ENCODE data around the gene MFNG.

Gene MFNG

DNA sequence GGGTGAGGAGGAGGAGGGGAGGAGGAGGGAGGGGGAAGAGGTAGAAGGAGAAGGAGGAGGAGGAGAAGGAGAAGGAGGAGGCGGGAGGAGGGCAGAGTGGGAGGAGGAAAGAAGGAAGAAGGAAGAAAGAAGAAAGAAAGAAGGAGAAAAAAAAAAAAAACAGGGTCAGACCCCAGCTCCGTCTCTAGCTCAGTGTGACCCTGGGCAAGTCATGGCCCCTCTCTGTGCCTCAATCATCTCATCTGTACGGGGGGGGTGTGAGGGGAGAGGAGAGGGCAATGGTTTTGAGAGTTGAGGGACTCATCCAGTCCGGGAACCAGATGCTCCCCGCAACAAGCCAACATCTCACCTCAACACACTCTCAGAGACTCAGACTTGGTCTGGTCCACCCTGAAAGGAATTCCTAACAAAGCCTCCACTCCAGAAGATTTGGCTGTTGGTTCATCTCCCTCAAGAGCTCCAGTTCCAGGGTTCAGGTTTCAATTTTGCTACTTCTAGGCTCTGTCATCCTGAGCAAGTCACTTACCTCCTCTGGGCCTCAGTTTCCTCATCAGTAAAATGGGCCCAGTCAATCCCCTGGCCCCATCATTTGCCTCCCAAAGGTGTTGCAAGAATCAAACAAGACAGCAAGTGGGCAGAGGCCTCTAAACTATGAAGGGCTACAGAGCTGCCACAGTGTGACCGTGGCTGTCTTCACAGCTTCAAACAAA lies 25.4 kb upstream of the MFNG start:
- DNase-seq, result no peak

DNA sequence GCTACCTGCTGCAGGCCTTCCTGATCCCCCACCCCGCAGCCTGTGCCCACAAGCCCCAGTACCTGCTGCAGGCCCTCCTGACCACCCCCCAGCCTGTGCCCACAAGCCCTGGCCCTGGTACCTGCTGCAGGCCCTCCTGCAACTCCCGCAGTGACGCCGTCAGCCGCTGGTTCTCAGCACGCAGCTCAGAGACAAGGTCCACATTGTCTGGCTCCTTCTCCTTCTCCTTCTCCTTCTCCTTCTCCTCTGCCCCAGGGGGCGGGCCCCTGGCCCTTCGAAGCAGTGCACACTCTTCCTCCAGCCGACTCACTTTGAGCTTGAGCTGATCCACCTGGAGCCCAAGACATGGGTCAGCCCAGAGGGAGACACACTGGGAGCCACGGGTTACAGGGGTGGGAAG lies 23.9 kb upstream of the MFNG start:
- DNase-seq, result no peak

DNA sequence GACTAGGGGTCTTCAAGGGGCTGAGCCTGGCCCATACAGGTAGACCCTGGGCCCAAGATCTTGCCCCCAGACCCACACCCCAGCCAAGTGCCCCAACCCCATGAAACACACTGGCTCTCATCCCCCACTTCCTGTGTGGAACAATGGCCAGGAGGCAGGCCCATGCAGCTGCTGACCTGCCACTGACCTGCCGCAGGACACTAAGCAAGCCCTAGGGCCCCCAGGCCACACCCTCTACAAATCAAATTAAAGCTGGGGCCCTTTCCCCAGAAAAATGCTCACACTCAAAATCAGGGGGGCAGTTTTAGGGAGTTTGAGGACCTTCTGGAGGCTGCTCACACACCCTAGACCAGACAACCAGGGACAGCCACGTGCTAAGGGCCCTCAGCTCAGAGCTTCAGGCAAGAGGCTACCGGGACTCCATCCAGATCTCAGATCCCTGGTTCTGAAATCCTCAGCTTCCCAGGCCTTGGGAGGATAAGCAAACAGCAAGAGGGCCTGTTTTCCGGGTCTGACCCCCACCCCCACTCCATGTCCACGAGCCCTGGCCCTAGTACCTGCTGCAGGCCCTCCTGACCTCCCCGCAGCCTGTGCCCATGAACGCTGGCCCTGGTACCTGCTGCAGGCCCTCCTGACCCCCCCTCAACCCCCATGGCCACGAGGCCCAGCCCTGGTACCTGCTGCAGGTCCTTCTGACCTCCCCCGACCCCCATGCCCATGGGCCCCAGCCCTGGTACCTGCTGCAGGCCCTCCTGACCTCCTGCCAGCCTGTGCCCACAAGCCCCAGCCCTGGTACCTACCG lies 23.1 kb upstream of the MFNG start:
- no peak for DNase-seq

DNA sequence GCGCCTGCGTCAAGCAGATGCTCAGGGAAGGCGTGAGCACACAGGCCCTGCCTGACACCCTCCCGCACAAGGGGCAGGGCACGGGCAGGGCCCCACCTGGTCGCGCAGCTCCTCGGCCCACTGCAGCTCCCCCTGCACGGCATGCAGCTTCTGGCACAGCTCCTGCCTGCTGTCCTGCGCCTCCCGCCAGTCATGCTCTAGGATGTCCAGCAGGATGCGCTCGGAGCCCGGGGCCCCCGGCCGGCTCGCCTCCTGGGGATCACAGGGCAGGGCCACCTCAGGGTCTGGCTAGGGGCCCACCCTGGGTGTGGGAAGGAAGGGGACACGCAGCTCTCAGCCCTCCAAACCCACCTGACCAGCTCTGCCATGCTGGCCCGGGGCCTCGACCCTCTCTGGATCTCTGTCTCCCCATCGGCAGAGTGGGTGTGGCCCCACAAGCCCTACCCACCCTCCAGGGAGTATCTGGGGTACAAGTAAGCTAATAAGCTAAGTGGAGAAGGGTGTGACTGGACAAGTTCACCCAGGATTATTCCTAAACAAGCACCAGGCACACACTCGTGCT lies 22.3 kb upstream of the MFNG start:
- DNase-seq, result no peak

DNA sequence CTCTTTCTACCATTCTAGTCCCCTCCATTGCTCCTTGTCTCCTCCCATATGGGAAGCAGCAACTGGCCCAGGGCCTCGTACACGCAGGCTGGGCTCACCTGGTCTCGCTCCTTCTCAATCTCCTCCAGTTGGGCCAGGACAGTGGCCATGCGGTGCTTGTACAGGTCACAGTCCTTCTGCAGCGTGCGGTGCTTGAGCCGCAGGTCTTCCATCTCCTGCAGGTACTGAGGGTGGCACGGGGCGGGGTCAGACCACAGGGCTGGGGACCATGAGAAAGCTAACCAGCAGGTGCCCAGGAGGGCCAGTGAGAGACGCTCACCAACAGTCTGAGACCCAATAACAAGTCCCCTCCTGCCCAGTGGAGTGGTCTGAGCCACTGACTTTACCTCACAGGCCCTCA lies 21.5 kb upstream of the MFNG start:
- DNase-seq, result no peak

DNA sequence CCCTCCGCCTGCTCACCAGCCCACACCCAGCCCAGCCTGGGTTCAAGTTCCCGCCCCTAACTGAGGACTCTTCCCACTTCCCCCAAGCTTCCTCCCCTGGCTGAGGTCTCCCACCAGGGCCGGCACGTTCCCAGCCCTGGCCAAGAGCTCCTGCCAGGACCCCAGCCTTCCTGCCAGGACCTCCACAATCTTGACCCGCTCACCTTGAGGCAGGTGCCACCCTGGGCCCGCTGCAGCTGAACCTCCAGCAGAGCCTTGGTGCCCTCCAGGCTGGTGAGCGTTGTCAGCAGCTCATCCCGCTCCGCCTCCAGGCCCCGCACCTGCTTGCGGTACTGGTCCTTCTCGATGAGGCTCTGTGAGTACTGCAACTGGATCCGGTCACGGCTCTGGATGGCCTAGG lies 19.8 kb upstream of the MFNG start:
- no peak for DNase-seq

DNA sequence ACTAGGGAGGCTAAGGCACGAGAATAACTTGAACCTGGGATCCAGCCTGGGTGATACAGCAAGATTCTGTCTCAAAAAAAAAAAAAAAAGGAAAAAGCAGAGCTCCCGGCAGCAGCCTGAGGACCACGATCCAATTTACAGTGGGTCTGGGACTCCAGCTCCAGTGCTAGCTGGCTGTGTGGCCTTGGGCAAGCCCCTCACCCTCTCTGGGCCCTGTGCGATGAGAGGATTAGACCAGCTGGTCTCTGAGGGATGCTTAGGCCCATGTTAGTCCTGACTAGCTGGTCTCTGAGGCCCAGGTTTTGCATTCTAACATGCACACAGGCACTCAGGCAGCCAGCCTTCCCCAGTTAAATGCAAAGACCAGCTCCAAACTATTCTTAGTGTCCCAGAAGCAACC lies 19.4 kb upstream of the MFNG start:
- DNase-seq, result no peak

DNA sequence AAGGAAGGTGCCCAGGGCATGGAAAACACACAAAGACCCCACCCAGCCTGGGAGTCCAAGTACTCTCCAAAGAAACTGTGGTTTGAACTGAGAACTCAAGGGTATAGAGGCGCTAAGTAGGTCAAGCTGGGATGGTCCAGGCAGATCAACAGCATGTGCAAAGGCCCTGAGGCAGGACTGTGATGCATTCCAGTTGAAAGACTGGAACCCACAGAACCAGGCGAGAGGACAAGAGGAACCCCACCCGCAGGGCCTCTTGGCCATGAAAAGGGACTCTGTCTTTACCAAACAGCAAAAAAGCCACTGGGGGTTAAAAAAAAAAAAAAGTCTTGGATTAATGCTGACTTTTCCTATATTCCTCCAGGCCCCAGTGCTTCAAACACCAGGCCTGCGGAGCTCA lies 18.8 kb upstream of the MFNG start:
- DNase-seq, result no peak

DNA sequence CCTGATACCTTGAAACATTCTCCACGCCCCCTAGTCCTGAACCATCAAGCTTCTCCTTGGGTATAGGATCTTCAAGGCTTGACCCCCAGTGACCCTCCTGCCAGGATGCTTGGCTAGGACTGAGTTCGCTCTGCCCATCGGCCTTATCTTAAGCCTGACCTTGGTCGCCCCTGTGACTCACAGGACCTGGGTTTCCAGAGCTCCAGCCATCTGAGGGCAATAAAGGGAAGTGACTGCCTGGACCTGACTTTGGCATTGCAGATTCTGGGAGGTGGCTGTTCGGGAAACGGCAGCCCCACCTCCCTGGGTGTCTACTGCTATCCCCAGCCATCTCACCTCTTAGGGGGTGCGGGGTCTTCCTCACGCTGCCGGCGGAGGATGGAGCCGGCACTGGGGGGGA lies 17.7 kb upstream of the MFNG start:
- DNase-seq, result no peak

DNA sequence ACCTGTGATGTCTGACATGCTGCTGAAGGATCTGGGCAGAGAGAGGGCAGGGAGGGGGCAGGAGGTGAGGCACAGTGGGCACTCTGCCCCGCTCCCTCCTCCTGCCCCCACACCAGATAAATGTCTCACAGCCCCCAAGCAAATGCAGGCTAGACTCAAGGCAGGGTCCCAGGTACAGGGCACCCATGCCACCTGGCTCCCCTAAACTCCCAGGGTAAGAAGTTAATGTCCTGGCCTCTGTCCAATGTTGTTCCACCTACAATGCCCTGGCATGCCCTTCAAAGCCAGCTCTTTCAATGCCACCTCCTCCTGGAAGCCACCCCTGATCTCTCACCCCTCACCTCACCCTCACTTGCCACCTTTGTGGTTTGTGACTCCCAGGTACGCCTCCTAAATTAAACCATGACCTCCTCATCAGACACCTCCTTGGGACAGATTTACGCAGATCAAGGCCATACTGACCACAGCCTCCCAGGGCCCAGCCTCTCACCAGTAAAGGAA lies 17.0 kb upstream of the MFNG start:
- DNase-seq, result no peak

DNA sequence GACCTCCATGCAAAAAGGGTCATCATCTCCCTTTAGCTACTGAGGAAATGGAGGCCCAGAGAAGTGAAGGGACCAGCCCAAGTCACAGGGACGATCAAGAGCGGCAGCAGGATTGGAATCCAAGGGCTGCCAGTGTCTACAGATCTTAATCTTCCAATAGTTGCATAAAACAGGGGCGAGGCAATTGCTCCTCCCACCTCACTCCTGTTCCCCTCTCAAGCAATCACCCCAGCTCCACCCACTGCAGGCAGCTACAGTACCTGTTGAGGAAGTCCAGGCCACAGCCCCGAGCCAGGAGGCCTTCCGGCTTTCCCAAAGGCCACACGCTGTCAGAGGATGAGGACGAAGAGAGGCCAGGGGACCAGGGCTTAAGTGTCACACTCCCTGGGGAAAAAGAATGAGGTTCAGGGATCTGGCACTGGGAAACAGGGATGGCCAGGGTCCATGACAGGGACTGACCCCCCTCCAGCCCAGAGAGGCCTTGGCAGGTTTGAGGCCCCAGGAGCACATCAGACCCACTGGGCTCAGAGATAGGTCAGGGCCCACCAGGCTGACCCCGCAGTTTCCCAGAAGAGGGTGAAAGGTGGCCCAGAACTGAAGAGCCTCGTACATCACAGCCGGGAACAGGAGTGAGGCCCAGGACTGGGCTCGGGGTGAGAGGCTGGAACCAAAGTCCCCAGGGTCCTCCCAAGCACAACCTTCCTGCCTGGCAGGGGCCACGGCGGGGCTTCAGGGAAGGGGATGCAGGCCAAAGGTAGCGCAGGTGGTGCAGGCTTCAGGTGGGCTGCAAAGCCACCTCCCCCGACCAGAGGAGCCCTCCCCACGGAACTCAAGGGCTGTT lies 16.4 kb upstream of the MFNG start:
- no peak for DNase-seq

DNA sequence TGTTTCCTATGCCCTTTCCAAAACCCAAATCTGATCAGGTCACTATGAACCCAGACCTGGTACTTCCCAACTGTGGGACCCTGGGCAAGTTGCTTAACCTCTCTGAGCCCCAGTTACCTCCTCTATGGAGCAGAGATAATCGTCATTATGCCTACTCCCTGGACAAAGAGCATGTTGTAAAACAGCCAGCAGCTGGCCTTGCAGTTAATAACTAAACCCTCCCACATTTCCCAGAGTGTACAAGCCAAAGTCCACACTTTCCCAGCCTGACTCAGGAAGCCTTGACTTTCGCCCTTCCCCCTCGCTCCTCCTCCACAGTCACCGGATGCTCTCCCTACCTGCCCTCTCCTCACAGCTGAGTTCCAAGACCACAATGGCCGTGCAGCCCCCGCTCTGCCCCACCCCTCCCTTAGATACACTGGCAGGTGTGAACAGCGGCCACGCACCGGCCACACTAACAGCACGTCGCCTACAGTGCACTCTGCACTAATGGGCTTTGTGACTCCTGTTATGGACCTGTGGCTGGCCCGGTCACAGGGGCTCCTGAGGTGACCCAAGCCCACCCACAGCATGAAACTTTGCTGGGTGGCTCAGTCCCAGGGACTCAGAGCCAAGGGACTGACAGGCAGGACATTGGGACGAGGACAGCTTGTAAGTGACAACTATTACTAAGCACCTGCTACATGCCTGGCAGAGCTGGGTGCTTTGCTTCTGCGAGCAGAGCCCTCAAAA lies 15.6 kb upstream of the MFNG start:
- DNase-seq, result no peak

DNA sequence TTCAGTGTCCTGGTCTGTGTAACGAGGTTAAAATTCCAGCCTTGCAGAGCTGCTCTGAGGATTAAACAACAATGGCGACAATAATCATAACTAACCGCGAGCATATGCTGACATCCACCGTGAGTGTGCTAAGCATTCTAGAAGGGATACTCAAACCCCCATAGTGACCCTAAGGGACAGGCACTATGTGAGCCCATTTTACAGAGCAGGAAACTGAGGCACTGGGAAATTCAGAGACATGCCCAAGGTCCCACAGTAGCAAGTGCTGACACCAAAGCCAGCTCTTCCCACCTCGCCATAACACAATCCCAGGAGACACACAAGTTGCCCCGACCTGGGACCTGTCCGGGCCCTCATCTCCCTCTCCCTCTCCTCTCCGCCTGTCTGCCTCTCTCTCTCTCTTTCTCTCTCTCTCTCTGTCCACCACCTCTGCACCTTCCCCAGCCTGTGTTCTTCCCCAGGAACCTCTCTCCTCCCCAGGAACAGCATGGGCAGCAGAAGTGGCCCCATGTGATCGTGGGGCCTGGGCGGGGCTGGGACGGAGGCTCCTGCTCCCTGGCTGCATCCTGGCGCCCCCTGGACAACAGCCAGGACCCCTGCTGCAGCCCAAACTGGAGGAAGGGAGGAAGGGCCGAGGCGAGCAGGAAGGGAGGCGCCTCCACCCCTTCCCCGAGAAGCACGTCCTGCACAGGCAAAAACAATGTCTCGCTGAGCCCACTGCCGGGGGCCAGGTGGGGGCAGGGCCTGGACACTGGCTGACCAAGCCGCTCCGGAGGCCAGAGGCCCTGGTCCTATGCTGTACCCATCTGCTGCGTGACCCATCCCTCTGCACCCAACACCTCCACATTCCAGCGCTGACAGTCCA lies 14.8 kb upstream of the MFNG start:
- no peak for DNase-seq

DNA sequence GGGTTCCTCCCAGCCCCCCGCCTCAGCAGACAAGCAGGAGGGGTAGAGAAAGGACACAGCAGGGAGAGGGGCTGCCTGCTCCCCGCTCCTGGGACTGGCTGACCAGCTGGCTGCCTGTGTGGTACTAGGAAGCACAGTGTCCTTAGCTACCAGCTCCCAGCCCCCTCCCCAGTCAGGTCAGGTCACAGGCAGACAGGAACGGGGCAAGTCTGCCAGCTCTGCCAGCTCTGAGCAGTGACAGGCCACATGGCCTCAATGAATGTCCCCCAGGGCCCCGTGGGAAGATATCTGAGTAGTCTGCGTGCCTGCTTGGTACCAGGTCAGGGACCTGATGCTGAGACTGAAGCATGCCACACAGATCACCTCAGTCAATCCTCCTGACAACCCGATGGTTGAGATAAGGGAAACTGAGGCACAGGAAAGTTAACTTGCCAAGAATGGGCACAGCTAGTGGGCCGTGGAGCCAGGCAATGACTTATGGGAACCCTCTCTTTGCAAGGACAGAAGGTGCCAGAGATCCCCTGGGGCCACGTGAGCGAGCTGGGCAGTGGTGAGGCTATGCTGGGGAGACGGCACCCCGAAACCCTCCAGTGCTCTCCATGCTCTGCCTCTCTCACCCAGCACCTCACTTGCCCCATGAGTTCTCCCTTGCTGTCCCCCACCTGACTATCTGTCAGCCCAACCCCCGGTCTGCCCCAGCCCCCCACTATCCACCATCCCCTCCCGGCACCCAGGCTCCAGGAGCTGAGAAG lies 13.8 kb upstream of the MFNG start:
- DNase-seq, result no peak

DNA sequence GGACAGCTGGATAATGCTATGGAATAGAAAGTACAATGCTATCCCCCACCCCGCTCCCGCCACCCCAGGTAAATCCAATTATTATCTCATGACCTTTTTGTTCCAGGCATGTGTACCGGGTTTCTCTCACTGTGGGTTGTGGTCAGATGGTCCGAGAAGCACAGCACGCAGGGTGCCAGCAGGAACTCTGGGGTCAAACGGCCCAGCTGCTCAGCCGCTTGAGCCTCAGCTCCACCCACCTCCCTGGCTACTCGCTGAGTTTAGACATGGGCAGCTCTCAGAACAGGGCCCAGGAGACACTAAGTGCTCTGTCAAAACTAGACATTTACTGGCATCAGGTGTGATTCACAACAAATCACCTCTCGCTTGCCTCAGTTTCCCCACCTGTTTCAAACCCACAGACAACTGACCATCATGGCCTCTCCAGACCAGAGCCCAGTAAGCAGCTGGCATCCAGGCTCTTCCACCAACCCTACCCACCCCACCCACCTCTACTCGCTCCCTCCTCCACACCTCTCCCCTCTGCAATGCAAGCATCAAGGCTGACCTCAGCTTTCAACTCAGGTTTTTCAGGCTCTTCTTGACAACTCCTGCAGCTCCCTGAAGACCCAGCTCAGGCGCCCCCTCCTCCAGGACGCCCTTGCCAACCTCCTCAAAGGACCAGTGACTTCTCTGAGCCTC lies 13.0 kb upstream of the MFNG start:
- no peak for DNase-seq

DNA sequence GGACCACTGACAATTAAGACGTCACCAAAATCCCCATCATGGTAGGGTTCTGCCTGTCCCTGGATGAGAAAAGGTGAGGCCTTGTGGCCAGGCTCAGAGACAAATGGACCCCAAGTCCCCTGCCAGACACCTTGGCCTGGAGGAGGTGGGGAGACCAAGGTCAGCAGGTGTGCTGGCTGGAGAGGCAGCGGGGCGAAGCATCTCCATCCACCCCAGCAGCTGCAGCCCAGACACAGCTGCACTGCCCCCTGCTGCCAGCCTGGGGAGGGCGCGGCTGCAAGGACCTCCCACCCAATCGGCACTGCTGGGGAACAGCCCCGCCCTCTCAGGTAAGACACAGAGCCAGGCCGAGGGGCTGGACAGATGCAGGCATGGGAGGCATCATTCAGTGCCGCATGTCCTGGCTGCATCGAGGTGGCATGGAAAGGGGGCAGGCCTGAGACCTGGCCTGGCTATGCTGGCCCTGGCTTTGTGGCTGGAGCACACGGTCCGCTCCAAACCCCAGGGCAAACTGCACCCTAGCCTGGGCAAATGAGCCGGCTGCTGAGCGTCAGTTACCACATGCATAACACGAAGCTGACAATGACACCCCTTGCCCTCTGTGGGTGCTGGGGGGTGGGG lies 12.2 kb upstream of the MFNG start:
- DNase-seq, result peak; percentile 77 to 85

DNA sequence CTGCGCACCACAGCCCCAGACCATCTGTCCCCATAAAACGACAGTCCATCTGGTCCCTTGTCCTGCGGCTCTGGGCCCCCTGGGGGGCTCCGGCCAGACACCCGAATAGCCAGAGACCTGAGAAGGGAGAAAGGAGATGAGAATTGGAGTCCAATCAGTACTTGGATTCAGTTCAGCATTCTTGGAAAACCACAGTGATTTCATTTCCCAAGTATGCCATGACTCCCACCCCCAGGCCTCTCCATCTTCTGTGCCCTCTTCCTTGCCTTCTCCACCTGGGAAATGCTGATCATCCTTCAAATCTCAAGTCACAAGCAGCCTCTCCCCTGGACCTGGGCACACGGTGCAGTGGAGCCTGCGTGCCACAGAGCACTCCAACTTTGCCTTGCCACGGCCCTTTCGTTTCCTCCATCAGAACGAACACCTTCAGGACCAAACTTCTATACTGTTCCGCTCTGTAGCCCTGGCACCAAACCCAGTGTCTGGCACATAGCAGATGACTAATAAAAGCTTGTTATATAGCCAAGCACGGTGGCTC lies 10.9 kb upstream of the MFNG start:
- no peak for DNase-seq

DNA sequence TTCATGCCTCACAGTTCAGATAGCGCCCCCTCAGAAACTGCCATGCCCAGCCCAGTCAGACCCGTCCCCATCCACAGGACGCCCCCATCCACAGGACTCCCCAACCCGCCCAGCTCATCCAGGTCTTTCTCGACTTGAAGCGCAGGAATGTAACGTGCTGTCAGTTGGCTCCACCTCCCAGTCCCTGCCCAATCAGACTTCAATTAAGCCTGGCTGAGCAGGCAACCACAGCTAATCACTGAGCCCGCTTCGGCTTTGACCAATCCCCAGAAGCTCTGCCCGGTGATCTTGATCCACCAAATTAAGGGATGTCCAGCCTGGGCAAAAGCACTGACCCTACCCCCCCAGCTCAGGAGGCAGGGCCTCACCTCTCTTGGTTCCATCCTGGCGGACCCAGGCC lies 10.5 kb upstream of the MFNG start:
- no peak for DNase-seq

DNA sequence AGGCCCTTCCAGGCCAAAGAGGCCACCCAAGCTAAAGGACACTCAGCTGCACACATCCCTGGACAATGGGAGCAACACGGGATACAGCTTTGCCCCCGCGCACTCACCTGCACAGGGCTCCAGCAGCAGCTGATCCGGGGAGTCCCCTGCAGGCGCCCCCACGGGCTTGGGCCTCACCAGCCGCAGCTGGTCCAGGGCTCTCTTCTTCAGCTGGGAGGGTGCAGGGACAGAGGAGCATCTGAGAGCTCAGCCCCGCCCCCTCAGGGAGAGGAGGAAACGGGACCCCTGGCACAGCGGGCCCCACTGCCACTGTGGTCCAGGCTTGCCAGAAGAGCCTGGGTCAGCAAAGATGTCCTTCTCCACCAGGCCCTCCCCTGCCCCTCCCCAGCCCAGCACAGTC lies 7.8 kb upstream of the MFNG start:
- DNase-seq, result no peak
